ENCODE data around the gene S1PR1. TPM values are rescaled to one million over a fixed set of nuclear protein-coding genes. Genes with fewer than 3 reads are reported as not detected.

The S1PR1 gene
- total RNA-seq, 1 donor from 2014 or later = 18.3 TPM

- Mint-ChIP-seq H3K9me3 (no peaks in the 10 kb centered on the region), H3K36me3 (no peaks in the 10 kb centered on the region), H3K27ac (no peak overlapping the region), H3K4me1 (ENCODE audit: unreplicated experiment) (peaks cover 18% of the 10 kb centered on the region), H3K27me3 (peaks cover 10% of the 10 kb centered on the region), H3K4me3 (no peak overlapping the region)
- no peak for DNase-seq (ENCODE audit: extremely low spot score, unreplicated experiment)
- TF ChIP-seq CTCF (conservative IDR thresholded peaks at IDR 0.05) = no peak
Measured at GRCh38 chr1:101280942-101281654, 44.3 kb downstream of the S1PR1 start.

- no peak overlapping the region for H3K4me3 Mint-ChIP-seq
- no peak overlapping the region for H3K27ac Mint-ChIP-seq
- H3K9me3 Mint-ChIP-seq = no peaks in the 10 kb centered on the region
- H3K36me3 Mint-ChIP-seq = no peaks in the 10 kb centered on the region
- peaks cover 10% of the 10 kb centered on the region for H3K27me3 Mint-ChIP-seq
- DNase-seq (ENCODE audit: extremely low spot score, unreplicated experiment) = no peak
- no peak for TF ChIP-seq CTCF (conservative IDR thresholded peaks at IDR 0.05)
- peaks cover 22% of the 10 kb centered on the region for H3K4me1 Mint-ChIP-seq (ENCODE audit: unreplicated experiment)
Measured at GRCh38 chr1:101281751-101282150, 44.9 kb downstream of the S1PR1 start.

GRCh38 chr1:101282314-101283038 lies 45.7 kb downstream of the S1PR1 start:
- no peak for DNase-seq (ENCODE audit: extremely low spot score, unreplicated experiment)
- H3K4me3 Mint-ChIP-seq = no peak overlapping the region
- H3K27ac Mint-ChIP-seq = no peak overlapping the region
- no peak for TF ChIP-seq CTCF (conservative IDR thresholded peaks at IDR 0.05)
- H3K4me1 Mint-ChIP-seq (ENCODE audit: unreplicated experiment) = peaks cover 22% of the 10 kb centered on the region
- peaks cover 9% of the 10 kb centered on the region for H3K27me3 Mint-ChIP-seq
- no peaks in the 10 kb centered on the region for H3K9me3 Mint-ChIP-seq
- H3K36me3 Mint-ChIP-seq = no peaks in the 10 kb centered on the region

GRCh38 chr1:101283443-101283842 lies 46.6 kb downstream of the S1PR1 start:
- H3K27ac Mint-ChIP-seq = peak overlapping the region; percentile 55
- DNase-seq (ENCODE audit: extremely low spot score, unreplicated experiment) = no peak
- H3K27me3 Mint-ChIP-seq = peaks cover 4% of the 10 kb centered on the region
- H3K4me3 Mint-ChIP-seq = no peak overlapping the region
- no peak for TF ChIP-seq CTCF (conservative IDR thresholded peaks at IDR 0.05)
- H3K4me1 Mint-ChIP-seq (ENCODE audit: unreplicated experiment) = peaks cover 26% of the 10 kb centered on the region
- H3K36me3 Mint-ChIP-seq = no peaks in the 10 kb centered on the region
- no peaks in the 10 kb centered on the region for H3K9me3 Mint-ChIP-seq

GRCh38 chr1:101284021-101284420 lies 47.2 kb downstream of the S1PR1 start:
- Mint-ChIP-seq H3K27me3 (peaks cover 4% of the 10 kb centered on the region), H3K9me3 (no peaks in the 10 kb centered on the region), H3K4me3 (no peak overlapping the region), H3K36me3 (no peaks in the 10 kb centered on the region), H3K4me1 (ENCODE audit: unreplicated experiment) (peaks cover 31% of the 10 kb centered on the region), H3K27ac (peak overlapping the region; percentile 55)
- DNase-seq (ENCODE audit: extremely low spot score, unreplicated experiment) = no peak
- TF ChIP-seq CTCF (conservative IDR thresholded peaks at IDR 0.05) = no peak

Measured in type B pancreatic cell (in vitro differentiated cells).